Hepatic stellate cell (primary cell): ENCODE measurements around the gene APBB2.
A peak's percentile ranks its signal among the peaks of the same experiment; 100 is the strongest.

Experiments used
- DNase-seq: peaks from one replicate; pipeline ENCODE4 v3.0.0; 2011; ENCODE audit warnings: low spot score

The APBB2 gene

GRCh38 chr4:41098093-41099048 is 116.0 kb downstream of the APBB2 start:
- DNase-seq = no peak

GRCh38 chr4:41095973-41096372 is 118.4 kb downstream of the APBB2 start:
- peak; percentile 14 for DNase-seq

- no peak for DNase-seq
Observed at GRCh38 chr4:41095192-41095872, 119.0 kb downstream of the APBB2 start.

- no peak for DNase-seq
Observed at GRCh38 chr4:41092128-41092527, 122.2 kb downstream of the APBB2 start.

- DNase-seq = no peak
Observed at GRCh38 chr4:41081847-41082246, 132.5 kb downstream of the APBB2 start.

- DNase-seq = no peak
Observed at GRCh38 chr4:41080976-41081375, 133.4 kb downstream of the APBB2 start.

GRCh38 chr4:41079881-41080560 is 134.3 kb downstream of the APBB2 start:
- DNase-seq = no peak

GRCh38 chr4:41077628-41078027 is 136.7 kb downstream of the APBB2 start:
- DNase-seq = no peak

GRCh38 chr4:41076481-41076880 is 137.9 kb downstream of the APBB2 start:
- DNase-seq = no peak

GRCh38 chr4:41074215-41074614 is 140.1 kb downstream of the APBB2 start:
- no peak for DNase-seq

GRCh38 chr4:41072021-41072777 is 142.1 kb downstream of the APBB2 start:
- DNase-seq = no peak

- no peak for DNase-seq
Observed at GRCh38 chr4:41070516-41071281, 143.6 kb downstream of the APBB2 start.

- DNase-seq = no peak
Observed at GRCh38 chr4:41069838-41070237, 144.5 kb downstream of the APBB2 start.

- DNase-seq = no peak
Observed at GRCh38 chr4:41069257-41069656, 145.1 kb downstream of the APBB2 start.

GRCh38 chr4:41067369-41067768 is 147.0 kb downstream of the APBB2 start:
- DNase-seq = no peak

- no peak for DNase-seq
Observed at GRCh38 chr4:41066049-41066448, 148.3 kb downstream of the APBB2 start.

- no peak for DNase-seq
Observed at GRCh38 chr4:41065434-41066006, 148.8 kb downstream of the APBB2 start.

- DNase-seq = no peak
Observed at GRCh38 chr4:41064953-41065352, 149.4 kb downstream of the APBB2 start.

GRCh38 chr4:41061482-41062185 is 152.7 kb downstream of the APBB2 start:
- DNase-seq = peak; percentile 35
